ENCODE results near the gene RTTN. TPM values are rescaled to one million over a fixed set of nuclear protein-coding genes. Genes with fewer than 3 reads are reported as not detected.

Gene RTTN
- total and polyA plus RNA-seq, 2 of the 13 experiments (the other 11 are each of a cell fraction or from before 2014, with no cell fraction given), result 5.4 to 18.7 TPM

GRCh38 chr18:70205421-70206397 lies at the start of gene RTTN (continued):
- TF ChIP-seq ZNF251 (CRISPR knock-in tag; IDR thresholded peaks at IDR 0.05), result no peak
- peak; percentile 48; the same call in 1 of the 2 replicates for TF ChIP-seq SOX5 (CRISPR knock-in tag; IDR thresholded peaks at IDR 0.05; ENCODE audit: borderline replicate concordance)
- peak; percentile 80 for TF ChIP-seq THAP9 (CRISPR knock-in tag; IDR thresholded peaks at IDR 0.05; ENCODE audit: borderline replicate concordance)
- TF ChIP-seq CENPX (CRISPR knock-in tag; IDR thresholded peaks at IDR 0.05), result no peak
- peak; percentile 92 for TF ChIP-seq PHF8 (CRISPR knock-in tag; IDR thresholded peaks at IDR 0.05)
- peak; percentile 86 for TF ChIP-seq ZNF274 (CRISPR knock-in tag; IDR thresholded peaks at IDR 0.05)
- 0 out of 2 replicates have a peak, but pooled peaks have one; percentile 18 for TF ChIP-seq ELF4 (CRISPR knock-in tag; IDR thresholded peaks at IDR 0.05; ENCODE audit: borderline replicate concordance)
- TF ChIP-seq CEBPG (CRISPR knock-in tag; IDR thresholded peaks at IDR 0.05), result peak; percentile 2
- TF ChIP-seq ZNF878 (CRISPR knock-in tag; IDR thresholded peaks at IDR 0.05), result peak; percentile 82; the same call in 1 of the 2 replicates
- peak; percentile 91 for TF ChIP-seq PHF20 (CRISPR knock-in tag; IDR thresholded peaks at IDR 0.05)
- 0 out of 2 replicates have a peak, but pooled peaks have one; percentile 81 for TF ChIP-seq ZBTB42 (CRISPR knock-in tag; IDR thresholded peaks at IDR 0.05)
- TF ChIP-seq MEIS1 (CRISPR knock-in tag; IDR thresholded peaks at IDR 0.05; ENCODE audit: borderline replicate concordance), result peak; percentile 86
- TF ChIP-seq FOXP4 (CRISPR knock-in tag; IDR thresholded peaks at IDR 0.05), result peak; percentile 59
- TF ChIP-seq HES4 (CRISPR knock-in tag; IDR thresholded peaks at IDR 0.05; ENCODE audit: borderline replicate concordance), result peak; percentile 63; the same call in 1 of the 2 replicates
- peak; percentile 92 for TF ChIP-seq SMAD3 (CRISPR knock-in tag; IDR thresholded peaks at IDR 0.05)
- TF ChIP-seq XRCC5 (optimal IDR thresholded peaks at IDR 0.05; ENCODE audit: low read length), result peak; percentile 97
- peak; percentile 75 for TF ChIP-seq ZNF777 (CRISPR knock-in tag; IDR thresholded peaks at IDR 0.05)
- 0 out of 2 replicates have a peak, but pooled peaks have one; percentile 36 for TF ChIP-seq DNMT3B (CRISPR knock-in tag; conservative IDR thresholded peaks at IDR 0.05)
- peak; percentile 47; the same call in 1 of the 2 replicates for TF ChIP-seq NFAT5 (CRISPR knock-in tag; IDR thresholded peaks at IDR 0.05)
